H1 (cell line): ENCODE results near the gene TREM1. TPM values are rescaled to one million over a fixed set of nuclear protein-coding genes. Genes with fewer than 3 reads are reported as not detected.

Experiments
- NRF1 ChIP-seq: IDR thresholded peaks from 2 replicates; pipeline ENCODE4 v1.6.1; 2011; ENCODE audit warnings: mild to moderate bottlenecking, low read depth, low read length, improper control_type of control experiment
- polyA plus RNA-seq, 7 experiments: library from polyadenylated mRNA; depleted of rRNA in 3 of 7; stranded (reverse) in 5 of 7; unstranded in 2 of 7; fragments of >200 nt in 5 of 7; fragments of 200-250 nt in 2 of 7; gene quantifications; 1 replicate in 5 of 7; 2 replicates in 1 of 7; 4 replicates in 1 of 7; pipeline versions ENCODE4 v1.2.1 to v1.2.3, GENCODE V29; 2011 to 2013; ENCODE audit warnings: missing spikeins in 2 of 7, mixed read lengths in 2 of 7
- total RNA-seq: library from RNA; stranded (reverse); fragmentation: NEBNext Ultra II Directional; extraction: Animal tissue kit (Norgen Biotek cat#: 25700); gene quantifications from 2 replicates; pipeline ENCODE4 v1.2.1, GENCODE V29; 2021

TREM1 gene
- total and polyA plus RNA-seq, 2 of the 8 experiments (the other 6 are each of a cell fraction or from before 2014, with no cell fraction given) = not detected

- TF ChIP-seq NRF1 = no peak
Measured at GRCh38 chr6:41280381-41281057, 6.0 kb downstream of the TREM1 start (continued).
